Neural cell (in vitro differentiated cells): ENCODE results near the gene IPO4.

Experiments used
- EP300 ChIP-seq: fragments of 450-650 bp; conservative IDR thresholded peaks from 2 replicates; pipeline ENCODE4 v1.6.1; 2014; ENCODE audit warnings: antibody characterized with exemption, mild to moderate bottlenecking, moderate library complexity; ENCODE audit not compliant: poor library complexity, severe bottlenecking
- EZH2 ChIP-seq: fragments of 200-600, 300-800 bp; shearing (Covaris generic), sonication (generic); IDR thresholded peaks from 2 replicates; pipeline ENCODE4 v1.6.1; 2014; ENCODE audit warnings: antibody characterized with exemption, low read length, borderline replicate concordance, mild to moderate bottlenecking; ENCODE audit not compliant: insufficient read depth, poor library complexity, severe bottlenecking
- MXI1 ChIP-seq: fragments of 450-650 bp; conservative IDR thresholded peaks from 2 replicates; pipeline ENCODE4 v1.6.1; 2014; ENCODE audit warnings: antibody characterized with exemption, mild to moderate bottlenecking; ENCODE audit not compliant: poor library complexity, severe bottlenecking
- POLR2AphosphoS5 ChIP-seq: IDR thresholded peaks from 2 replicates; pipeline ENCODE4 v1.6.1; 2012
- RAD21 ChIP-seq: fragments of 450-650 bp; conservative IDR thresholded peaks from 2 replicates; pipeline ENCODE4 v1.6.1; 2014; ENCODE audit warnings: antibody characterized with exemption, mild to moderate bottlenecking, moderate library complexity
- TAF1 ChIP-seq: IDR thresholded peaks from 2 replicates; pipeline ENCODE4 v1.6.1; 2012; ENCODE audit warnings: low read depth
- TF ChIP-seq, protein P1 (sequence below): fragments of 450-650 bp; IDR thresholded peaks from 2 replicates; pipeline ENCODE4 v1.5.1; 2014; ENCODE audit warnings: antibody characterized with exemption, mild to moderate bottlenecking, moderate library complexity; ENCODE audit not compliant: poor library complexity, severe bottlenecking
- TF ChIP-seq, protein P2 (sequence below): IDR thresholded peaks from 2 replicates; pipeline ENCODE4 v1.6.1; 2012; ENCODE audit warnings: borderline replicate concordance

DNA sequence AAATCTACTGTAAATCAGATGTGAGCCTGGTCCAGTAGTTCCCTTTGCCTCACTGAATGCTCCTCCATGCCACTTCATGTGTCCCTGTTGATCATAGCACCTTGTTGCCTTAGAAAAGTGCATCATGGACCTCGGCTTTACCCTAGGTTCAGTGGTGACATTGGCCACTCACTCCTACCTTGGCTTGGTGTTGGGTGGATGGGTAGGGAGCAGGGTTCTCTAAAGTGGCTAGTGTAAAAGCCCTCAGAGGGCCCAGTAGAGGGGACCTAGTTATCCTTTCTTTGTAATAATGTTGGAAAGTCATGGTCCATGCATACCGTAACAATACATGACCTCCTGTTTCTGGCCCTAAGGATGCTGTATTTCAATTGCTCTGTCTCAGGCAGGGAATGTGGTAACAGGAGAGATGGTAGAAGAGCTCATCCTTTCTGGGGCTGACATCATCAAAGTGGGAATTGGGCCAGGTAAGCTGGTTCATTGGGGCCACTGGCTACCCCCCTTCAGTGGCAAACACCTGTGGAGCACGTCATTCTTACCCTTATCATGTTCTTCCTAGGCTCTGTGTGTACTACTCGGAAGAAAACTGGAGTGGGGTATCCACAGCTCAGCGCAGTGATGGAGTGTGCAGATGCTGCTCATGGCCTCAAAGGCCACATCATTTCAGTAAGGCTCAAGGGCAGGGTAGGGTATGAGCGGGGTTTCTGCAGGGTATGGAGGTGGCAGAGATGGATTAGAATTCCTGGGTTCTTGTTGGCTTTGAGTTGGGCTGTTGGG is 48.3 kb upstream of the IPO4 start:
- no peak for TF ChIP-seq EZH2
- TF ChIP-seq EP300 = no peak
- TF ChIP-seq, protein P1, sequence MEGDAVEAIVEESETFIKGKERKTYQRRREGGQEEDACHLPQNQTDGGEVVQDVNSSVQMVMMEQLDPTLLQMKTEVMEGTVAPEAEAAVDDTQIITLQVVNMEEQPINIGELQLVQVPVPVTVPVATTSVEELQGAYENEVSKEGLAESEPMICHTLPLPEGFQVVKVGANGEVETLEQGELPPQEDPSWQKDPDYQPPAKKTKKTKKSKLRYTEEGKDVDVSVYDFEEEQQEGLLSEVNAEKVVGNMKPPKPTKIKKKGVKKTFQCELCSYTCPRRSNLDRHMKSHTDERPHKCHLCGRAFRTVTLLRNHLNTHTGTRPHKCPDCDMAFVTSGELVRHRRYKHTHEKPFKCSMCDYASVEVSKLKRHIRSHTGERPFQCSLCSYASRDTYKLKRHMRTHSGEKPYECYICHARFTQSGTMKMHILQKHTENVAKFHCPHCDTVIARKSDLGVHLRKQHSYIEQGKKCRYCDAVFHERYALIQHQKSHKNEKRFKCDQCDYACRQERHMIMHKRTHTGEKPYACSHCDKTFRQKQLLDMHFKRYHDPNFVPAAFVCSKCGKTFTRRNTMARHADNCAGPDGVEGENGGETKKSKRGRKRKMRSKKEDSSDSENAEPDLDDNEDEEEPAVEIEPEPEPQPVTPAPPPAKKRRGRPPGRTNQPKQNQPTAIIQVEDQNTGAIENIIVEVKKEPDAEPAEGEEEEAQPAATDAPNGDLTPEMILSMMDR = no peak
- TF ChIP-seq POLR2AphosphoS5 = no peak
- no peak for TF ChIP-seq TAF1
- TF ChIP-seq MXI1 = no peak
- TF ChIP-seq, protein P2, sequence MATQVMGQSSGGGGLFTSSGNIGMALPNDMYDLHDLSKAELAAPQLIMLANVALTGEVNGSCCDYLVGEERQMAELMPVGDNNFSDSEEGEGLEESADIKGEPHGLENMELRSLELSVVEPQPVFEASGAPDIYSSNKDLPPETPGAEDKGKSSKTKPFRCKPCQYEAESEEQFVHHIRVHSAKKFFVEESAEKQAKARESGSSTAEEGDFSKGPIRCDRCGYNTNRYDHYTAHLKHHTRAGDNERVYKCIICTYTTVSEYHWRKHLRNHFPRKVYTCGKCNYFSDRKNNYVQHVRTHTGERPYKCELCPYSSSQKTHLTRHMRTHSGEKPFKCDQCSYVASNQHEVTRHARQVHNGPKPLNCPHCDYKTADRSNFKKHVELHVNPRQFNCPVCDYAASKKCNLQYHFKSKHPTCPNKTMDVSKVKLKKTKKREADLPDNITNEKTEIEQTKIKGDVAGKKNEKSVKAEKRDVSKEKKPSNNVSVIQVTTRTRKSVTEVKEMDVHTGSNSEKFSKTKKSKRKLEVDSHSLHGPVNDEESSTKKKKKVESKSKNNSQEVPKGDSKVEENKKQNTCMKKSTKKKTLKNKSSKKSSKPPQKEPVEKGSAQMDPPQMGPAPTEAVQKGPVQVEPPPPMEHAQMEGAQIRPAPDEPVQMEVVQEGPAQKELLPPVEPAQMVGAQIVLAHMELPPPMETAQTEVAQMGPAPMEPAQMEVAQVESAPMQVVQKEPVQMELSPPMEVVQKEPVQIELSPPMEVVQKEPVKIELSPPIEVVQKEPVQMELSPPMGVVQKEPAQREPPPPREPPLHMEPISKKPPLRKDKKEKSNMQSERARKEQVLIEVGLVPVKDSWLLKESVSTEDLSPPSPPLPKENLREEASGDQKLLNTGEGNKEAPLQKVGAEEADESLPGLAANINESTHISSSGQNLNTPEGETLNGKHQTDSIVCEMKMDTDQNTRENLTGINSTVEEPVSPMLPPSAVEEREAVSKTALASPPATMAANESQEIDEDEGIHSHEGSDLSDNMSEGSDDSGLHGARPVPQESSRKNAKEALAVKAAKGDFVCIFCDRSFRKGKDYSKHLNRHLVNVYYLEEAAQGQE = no peak
- TF ChIP-seq RAD21 = no peak
